HAP-1 (cell line): ENCODE measurements around the gene MARCHF4.

Experiments used
- DNase-seq, 2 experiments: peaks; one replicate each; pipeline ENCODE4 v3.0.0-alpha.2; 2016 to 2020; ENCODE audit warnings: low spot score in 2 of 2
- H3K27me3 ChIP-seq: fragments of 250-450 bp; sonication (Bioruptor Pico); 2 replicates; pipeline ENCODE4 v1.5.1; 2020; ENCODE audit warnings: low read depth, mild to moderate bottlenecking, moderate library complexity
- H3K36me3 ChIP-seq: fragments of 250-450 bp; sonication (Bioruptor Pico); replicated peaks from 2 replicates; pipeline ENCODE4 v1.5.1; 2020; ENCODE audit warnings: mild to moderate bottlenecking
- H3K4me1 ChIP-seq: fragments of 250-450 bp; sonication (Bioruptor Pico); 2 replicates; pipeline ENCODE4 v1.5.1; 2020; ENCODE audit warnings: mild to moderate bottlenecking
- H3K4me3 ChIP-seq: fragments of 250-450 bp; sonication (Bioruptor Pico); 2 replicates; pipeline ENCODE4 v1.5.1; 2020; ENCODE audit warnings: mild to moderate bottlenecking, moderate library complexity
- H3K9me3 ChIP-seq: fragments of 250-450 bp; sonication (Bioruptor Pico); 2 replicates; pipeline ENCODE4 v1.5.1; 2020; ENCODE audit warnings: mild to moderate bottlenecking, moderate library complexity
- in situ Hi-C: fragments of 300-500 bp; cut with MboI; formaldehyde crosslinking; loops from 3 replicates; pipeline ENCODE4 v1.14.3; 2020; ENCODE audit warnings: low sequenced_read_pairs, inconsistent platforms, mixed read lengths

The MARCHF4 gene

DNA sequence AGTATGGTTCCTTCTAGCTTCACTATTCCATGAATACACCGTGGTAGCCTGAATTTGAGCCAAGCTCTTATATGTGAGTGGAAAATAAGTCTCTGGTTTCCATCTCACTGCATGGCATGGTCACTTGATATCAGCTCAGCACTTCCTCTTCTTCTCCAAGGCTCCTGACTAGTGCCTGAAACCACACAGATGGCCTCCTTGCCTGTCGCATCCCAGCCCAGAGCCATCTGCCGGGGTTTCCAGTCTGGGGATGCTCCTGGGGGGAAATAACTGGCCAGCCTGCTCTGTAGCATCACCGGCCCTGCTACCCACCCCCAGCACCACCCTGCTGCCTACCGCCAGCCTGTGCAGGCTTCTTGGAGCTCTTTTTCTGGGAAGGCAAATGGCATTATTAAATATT is 7.7 kb upstream of the MARCHF4 start:
- H3K4me1 ChIP-seq: no peaks in the 10 kb centered on the region
- DNase-seq: no peak
- no peaks in the 10 kb centered on the region for H3K36me3 ChIP-seq
- H3K4me3 ChIP-seq: no peak overlapping the region
- H3K9me3 ChIP-seq: no peaks in the 10 kb centered on the region
- peaks cover 18% of the 10 kb centered on the region; the same call in 1 of the 2 replicates for H3K27me3 ChIP-seq
- in situ Hi-C loops: no loop called here

- Histone ChIP-seq H3K36me3 (no peaks in the 10 kb centered on the region), H3K4me1 (no peaks in the 10 kb centered on the region), H3K27me3 (peaks cover 47% of the 10 kb centered on the region), H3K9me3 (no peaks in the 10 kb centered on the region), H3K4me3 (no peak overlapping the region)
- no peak for DNase-seq
- in situ Hi-C loops: no loop called here
Measured at GRCh38 chr2:216375286-216375685, 3.0 kb upstream of the MARCHF4 start.

GRCh38 chr2:216373896-216374295 is 1.6 kb upstream of the MARCHF4 start:
- peaks cover 43% of the 10 kb centered on the region for H3K27me3 ChIP-seq

DNA sequence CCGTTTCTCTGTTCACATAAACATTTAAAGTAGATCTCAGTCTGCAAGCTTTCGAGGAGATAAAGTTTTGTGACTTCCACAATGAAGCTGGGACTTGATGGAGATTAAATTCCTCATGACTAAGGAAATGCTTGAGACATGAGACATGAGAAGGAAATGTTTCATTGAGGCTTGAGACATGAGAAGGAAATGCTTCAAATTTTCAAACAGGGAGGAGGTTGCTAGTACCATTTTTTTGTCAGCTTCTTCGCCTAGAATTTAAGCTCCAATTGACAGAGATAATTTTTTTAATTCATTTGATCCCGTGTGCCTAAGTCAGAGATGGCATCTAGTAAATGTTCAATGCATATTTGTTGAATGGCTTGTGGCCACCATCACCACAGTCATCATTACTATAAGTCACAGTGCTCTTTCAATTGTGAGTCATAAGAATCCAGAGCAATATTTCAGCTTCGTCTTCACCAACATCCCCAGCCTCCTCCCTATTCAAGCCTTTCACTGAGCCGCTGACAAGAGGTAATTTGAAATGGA is 543 bp upstream of the MARCHF4 start:
- Histone ChIP-seq H3K4me1 (no peaks in the 10 kb centered on the region), H3K36me3 (no peaks in the 10 kb centered on the region), H3K4me3 (no peak overlapping the region), H3K27me3 (peaks cover 46% of the 10 kb centered on the region), H3K9me3 (no peaks in the 10 kb centered on the region)
- in situ Hi-C loops: no loop called here
- no peak for DNase-seq

More at GRCh38 chr2:216373896-216374295, 1.6 kb upstream of the MARCHF4 start:
- no peak for DNase-seq
- H3K9me3 ChIP-seq: no peaks in the 10 kb centered on the region
- no peaks in the 10 kb centered on the region for H3K4me1 ChIP-seq
- H3K36me3 ChIP-seq: no peaks in the 10 kb centered on the region
- H3K4me3 ChIP-seq: no peak overlapping the region
- in situ Hi-C loops: no loop called here

- H3K4me1 ChIP-seq: no peaks in the 10 kb centered on the region
- DNase-seq: peak in 1 of 2 experiments; percentile 9
- no peaks in the 10 kb centered on the region for H3K9me3 ChIP-seq
- H3K27me3 ChIP-seq: peaks cover 46% of the 10 kb centered on the region
- H3K4me3 ChIP-seq: no peak overlapping the region
- H3K36me3 ChIP-seq: no peaks in the 10 kb centered on the region
- in situ Hi-C loops: no loop called here
Measured at GRCh38 chr2:216370961-216371712, 1.1 kb downstream of the MARCHF4 start.

DNA sequence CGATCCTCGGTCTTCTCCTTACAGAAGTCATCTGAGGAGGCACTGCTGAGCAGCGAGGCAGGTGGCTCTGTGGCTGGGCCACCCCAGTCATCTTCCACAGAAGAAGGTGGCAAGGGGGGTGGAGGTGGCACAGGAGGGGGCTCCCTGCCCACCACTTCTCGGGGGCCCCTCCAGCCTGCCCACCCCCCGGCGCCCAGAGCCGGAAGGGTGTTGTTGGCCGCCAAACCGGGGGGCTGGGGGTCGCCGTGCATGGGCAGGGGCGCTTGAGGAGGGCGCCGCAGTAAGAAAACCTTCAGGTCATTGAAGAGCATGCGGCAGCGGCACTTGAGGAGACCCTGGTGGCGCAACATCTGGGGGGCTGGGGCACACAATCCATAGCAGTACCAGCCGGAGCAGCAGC is 2.5 kb downstream of the MARCHF4 start:
- DNase-seq: no peak
- in situ Hi-C loops: no loop called here
- H3K9me3 ChIP-seq: no peaks in the 10 kb centered on the region
- no peak overlapping the region for H3K4me3 ChIP-seq
- no peaks in the 10 kb centered on the region for H3K4me1 ChIP-seq
- peaks cover 40% of the 10 kb centered on the region for H3K27me3 ChIP-seq
- H3K36me3 ChIP-seq: no peaks in the 10 kb centered on the region

- H3K9me3 ChIP-seq: no peaks in the 10 kb centered on the region
- in situ Hi-C loops: no loop called here
Measured at GRCh38 chr2:216366777-216367471, 5.4 kb downstream of the MARCHF4 start.

DNA sequence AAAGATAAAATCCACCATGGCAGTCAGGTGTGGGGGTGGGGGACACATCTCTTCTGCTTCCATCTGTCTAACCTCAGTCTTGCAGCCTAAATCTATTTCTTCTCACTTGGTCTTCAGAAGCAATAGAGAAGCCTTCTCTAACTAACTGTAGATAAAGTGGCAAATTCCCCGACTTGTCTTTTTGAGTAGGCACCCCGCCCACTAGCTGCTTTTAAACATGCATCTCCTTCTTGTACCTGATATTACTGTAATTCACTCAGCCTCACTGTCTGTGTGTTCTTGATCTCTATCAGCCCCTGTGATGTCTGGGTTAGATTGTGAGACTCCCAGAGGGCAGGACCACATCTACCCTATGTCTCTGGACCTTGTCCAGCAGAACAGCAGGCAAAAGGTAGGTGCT is 6.8 kb downstream of the MARCHF4 start:
- no peak for DNase-seq
- H3K36me3 ChIP-seq: no peaks in the 10 kb centered on the region
- peaks cover 24% of the 10 kb centered on the region for H3K27me3 ChIP-seq
- no peaks in the 10 kb centered on the region for H3K9me3 ChIP-seq
- no peak overlapping the region for H3K4me3 ChIP-seq
- in situ Hi-C loops: no loop called here
- H3K4me1 ChIP-seq: no peaks in the 10 kb centered on the region

More at GRCh38 chr2:216366777-216367471, 5.4 kb downstream of the MARCHF4 start:
- Histone ChIP-seq H3K4me1 (no peaks in the 10 kb centered on the region), H3K4me3 (no peak overlapping the region), H3K27me3 (peaks cover 35% of the 10 kb centered on the region), H3K36me3 (no peaks in the 10 kb centered on the region)
- DNase-seq: no peak

DNA sequence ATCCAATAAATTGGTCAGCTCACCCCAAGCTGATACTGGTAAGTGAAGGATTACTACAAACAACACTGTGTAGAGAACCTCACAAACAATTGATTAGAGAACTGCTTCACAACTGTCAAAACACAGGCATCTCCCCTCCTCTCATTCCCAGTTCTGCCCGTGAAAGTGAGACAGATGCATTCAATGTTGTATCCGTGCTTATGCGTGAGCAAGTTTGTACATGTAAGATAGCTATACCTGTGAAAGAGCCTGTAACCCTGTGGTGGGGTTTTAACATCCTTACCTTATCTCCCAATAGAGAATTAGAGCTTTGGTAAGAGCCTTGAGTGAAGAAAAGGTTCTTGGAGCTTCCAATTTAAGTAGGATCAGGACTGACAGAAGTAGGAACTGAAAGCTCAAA is 9.1 kb downstream of the MARCHF4 start:
- Histone ChIP-seq H3K4me3 (no peak overlapping the region), H3K36me3 (no peaks in the 10 kb centered on the region), H3K9me3 (no peaks in the 10 kb centered on the region), H3K27me3 (peaks cover 21% of the 10 kb centered on the region), H3K4me1 (no peaks in the 10 kb centered on the region)
- in situ Hi-C loops: no loop called here
- no peak for DNase-seq

DNA sequence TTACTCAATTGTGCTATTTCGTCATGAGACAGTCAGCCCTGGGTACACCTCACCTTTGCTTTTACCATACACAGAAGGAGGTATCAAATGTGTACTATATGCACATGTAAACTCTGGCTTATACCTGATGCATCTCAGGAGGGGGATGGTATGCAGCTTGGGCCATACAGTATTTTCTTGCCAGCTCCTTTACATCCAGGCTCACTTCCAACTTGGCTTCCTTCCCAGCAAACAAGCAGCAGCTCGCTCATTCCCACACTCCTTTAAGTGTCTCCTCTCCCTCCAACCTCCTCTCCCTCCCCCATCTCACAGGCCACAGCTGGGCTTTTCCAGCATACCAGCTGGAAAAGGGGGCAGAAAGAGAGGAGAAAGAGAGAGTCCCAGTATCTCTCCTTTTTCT is 9.6 kb downstream of the MARCHF4 start:
- Histone ChIP-seq H3K9me3 (no peaks in the 10 kb centered on the region), H3K4me3 (no peak overlapping the region), H3K27me3 (peaks cover 21% of the 10 kb centered on the region), H3K36me3 (no peaks in the 10 kb centered on the region), H3K4me1 (no peaks in the 10 kb centered on the region)
- no peak for DNase-seq
- in situ Hi-C loops: no loop called here

- Histone ChIP-seq H3K27me3 (peaks cover 8% of the 10 kb centered on the region; the same call in 1 of the 2 replicates), H3K4me3 (no peak overlapping the region), H3K9me3 (no peaks in the 10 kb centered on the region), H3K4me1 (no peaks in the 10 kb centered on the region), H3K36me3 (no peaks in the 10 kb centered on the region)
- in situ Hi-C loops: no loop called here
- no peak for DNase-seq
Measured at GRCh38 chr2:216355711-216356110, 16.6 kb downstream of the MARCHF4 start.

DNA sequence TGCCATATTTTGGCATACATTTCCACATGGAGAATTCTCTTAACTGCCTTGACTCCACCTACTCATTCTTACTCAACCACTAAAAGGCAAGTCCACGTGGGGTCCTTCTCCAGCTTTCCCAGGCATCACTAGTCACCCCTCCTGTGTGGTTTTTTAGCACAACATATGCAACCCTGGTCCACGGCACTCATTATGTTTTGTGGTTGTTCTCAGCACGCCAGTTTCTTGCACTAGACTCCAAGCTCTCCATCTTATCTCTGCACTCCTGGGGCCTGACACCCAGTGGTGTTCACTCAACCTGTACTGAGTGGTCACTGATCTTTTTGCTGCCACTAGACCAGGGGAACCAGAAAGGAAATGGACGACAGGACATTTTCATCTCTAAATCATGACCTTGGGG is 18.0 kb downstream of the MARCHF4 start:
- no peak for DNase-seq
- in situ Hi-C loops: no loop called here
- no peak overlapping the region for H3K4me3 ChIP-seq
- no peaks in the 10 kb centered on the region for H3K4me1 ChIP-seq
- peaks cover 8% of the 10 kb centered on the region; the same call in 1 of the 2 replicates for H3K27me3 ChIP-seq
- H3K36me3 ChIP-seq: no peaks in the 10 kb centered on the region
- H3K9me3 ChIP-seq: no peaks in the 10 kb centered on the region

GRCh38 chr2:216352653-216353270 is 19.5 kb downstream of the MARCHF4 start:
- Histone ChIP-seq H3K4me1 (no peaks in the 10 kb centered on the region), H3K4me3 (no peak overlapping the region), H3K36me3 (no peaks in the 10 kb centered on the region), H3K9me3 (no peaks in the 10 kb centered on the region), H3K27me3 (peaks cover 3% of the 10 kb centered on the region; the same call in 1 of the 2 replicates)
- in situ Hi-C loops: no loop called here
- DNase-seq: no peak
